GM23338 (cell line): ENCODE results near the gene CTU1. TPM values are rescaled to one million over a fixed set of nuclear protein-coding genes. Genes with fewer than 3 reads are reported as not detected.
A peak's percentile ranks its signal among the peaks of the same experiment; 100 is the strongest.

Experiments
- ATAC-seq: fragments of 200-7000 bp; cut with Tn5 transposase; 3 replicates; pipeline ENCODE4 v1.9.1; 2020
- DNase-seq: peaks from one replicate; pipeline ENCODE4 v3.0.0-alpha.2; 2015; ENCODE audit warnings: low spot score
- H2AFZ ChIP-seq: fragments of 200-600 bp; sonication (generic); 2 replicates; pipeline ENCODE4 v1.8.0; 2016; ENCODE audit warnings: antibody characterized with exemption, mild to moderate bottlenecking, moderate library complexity
- H3F3A ChIP-seq: fragments of 200-600 bp; sonication (generic); replicated peaks from 2 replicates; pipeline ENCODE4 v1.8.0; 2017; ENCODE audit warnings: antibody characterized with exemption, mixed run types, low read depth
- H3K27ac ChIP-seq: fragments of 200-600 bp; sonication (generic); 2 replicates; pipeline ENCODE4 v1.6.1; 2016; ENCODE audit warnings: low read depth
- H3K27me3 ChIP-seq: fragments of 200-600 bp; sonication (generic); 2 replicates; pipeline ENCODE4 v1.8.0; 2016; ENCODE audit warnings: mild to moderate bottlenecking, mixed run types, moderate library complexity; ENCODE audit not compliant: insufficient read depth
- H3K36me3 ChIP-seq: fragments of 200-600 bp; sonication (generic); 2 replicates; pipeline ENCODE4 v1.8.0; 2016; ENCODE audit warnings: mild to moderate bottlenecking; ENCODE audit not compliant: insufficient read depth
- H3K4me1 ChIP-seq: fragments of 200-600 bp; sonication (generic); 2 replicates; pipeline ENCODE4 v1.8.0; 2016; ENCODE audit warnings: mild to moderate bottlenecking, moderate library complexity; ENCODE audit not compliant: insufficient read depth
- H3K4me2 ChIP-seq: fragments of 200-600 bp; sonication (generic); 2 replicates; pipeline ENCODE4 v1.7.1; 2017; ENCODE audit warnings: mixed run types
- H3K4me3 ChIP-seq: fragments of 200-600 bp; sonication (generic); 2 replicates; pipeline ENCODE4 v1.6.1; 2016; ENCODE audit warnings: mixed run types
- H3K79me2 ChIP-seq: fragments of 200-600 bp; sonication (generic); replicated peaks from 2 replicates; pipeline ENCODE4 v1.8.0; 2017; ENCODE audit warnings: mild to moderate bottlenecking; ENCODE audit not compliant: insufficient read depth
- H3K9me2 ChIP-seq: fragments of 200-600 bp; sonication (generic); 2 replicates; pipeline ENCODE4 v1.8.0; 2017; ENCODE audit not compliant: insufficient read depth
- H4K20me1 ChIP-seq: fragments of 200-600 bp; sonication (generic); replicated peaks from 2 replicates; pipeline ENCODE4 v1.8.0; 2017; ENCODE audit warnings: mild to moderate bottlenecking; ENCODE audit not compliant: insufficient read depth
- H3K27ac Mint-ChIP-seq: 2 replicates; pipeline ENCODE4 v1.8.0; 2020; ENCODE audit warnings: inconsistent platforms, mild to moderate bottlenecking, moderate library complexity, mixed read lengths
- H3K27me3 Mint-ChIP-seq: 3 replicates; pipeline ENCODE4 v1.8.0; 2022; ENCODE audit warnings: low read depth, mild to moderate bottlenecking, moderate library complexity, mixed read lengths, inconsistent platforms; ENCODE audit not compliant: insufficient read depth, poor library complexity
- H3K36me3 Mint-ChIP-seq: 3 replicates; pipeline ENCODE4 v1.8.0; 2021; ENCODE audit warnings: low read depth, mild to moderate bottlenecking, inconsistent platforms, moderate library complexity, mixed read lengths
- H3K4me1 Mint-ChIP-seq: 3 replicates; pipeline ENCODE4 v1.8.0; 2020; ENCODE audit warnings: mild to moderate bottlenecking, inconsistent platforms, mixed read lengths
- H3K4me3 Mint-ChIP-seq: 3 replicates; pipeline ENCODE4 v1.8.0; 2021; ENCODE audit warnings: moderate library complexity, mild to moderate bottlenecking, inconsistent platforms, mixed read lengths
- H3K9me3 Mint-ChIP-seq: 3 replicates; pipeline ENCODE4 v1.8.0; 2020; ENCODE audit warnings: moderate library complexity, mild to moderate bottlenecking, inconsistent platforms, mixed read lengths
- CREB1 ChIP-seq: fragments of 250-450 bp; sonication (Bioruptor Pico); IDR thresholded peaks from 2 replicates; pipeline ENCODE4 v1.5.0; 2020; ENCODE audit warnings: low read depth, mild to moderate bottlenecking, moderate library complexity
- CTCF ChIP-seq, 2 experiments: fragments of 200-600 bp in 1 of 2; sonication (generic) in 1 of 2; conservative IDR thresholded peaks; 2 replicates each; pipeline versions ENCODE4 v1.5.1 to v1.6.1; 2016 to 2017; ENCODE audit warnings: antibody characterized with exemption in 2 of 2, low read depth in 2 of 2, mild to moderate bottlenecking in 2 of 2, moderate library complexity in 1 of 2
- ETS1 ChIP-seq: IDR thresholded peaks from 2 replicates; pipeline ENCODE4 v1.6.1; 2016; ENCODE audit warnings: antibody characterized with exemption
- EZH2 ChIP-seq: fragments of 200-600 bp; sonication (generic); IDR thresholded peaks from one replicate; pipeline ENCODE4 v1.8.0; 2017; ENCODE audit warnings: antibody characterized with exemption, mild to moderate bottlenecking, low read depth; ENCODE audit not compliant: unreplicated experiment
- EZH2phosphoT487 ChIP-seq: fragments of 200-600 bp; sonication (generic); IDR thresholded peaks from one replicate; pipeline ENCODE4 v1.8.1; 2018; ENCODE audit warnings: antibody characterized with exemption; ENCODE audit not compliant: unreplicated experiment
- JUNB ChIP-seq: IDR thresholded peaks from one replicate; pipeline ENCODE4 v1.6.1; 2016; ENCODE audit warnings: antibody characterized with exemption; ENCODE audit not compliant: unreplicated experiment
- NANOG ChIP-seq: IDR thresholded peaks from 2 replicates; pipeline ENCODE4 v1.6.1; 2016; ENCODE audit warnings: antibody characterized with exemption, borderline replicate concordance
- STAT1 ChIP-seq: IDR thresholded peaks from one replicate; pipeline ENCODE4 v1.6.1; 2016; ENCODE audit warnings: antibody characterized with exemption; ENCODE audit not compliant: unreplicated experiment
- ZNF114 ChIP-seq: fragments of 250-450 bp; sonication (Bioruptor Pico); IDR thresholded peaks from 2 replicates; pipeline ENCODE4 v1.5.0; 2020; ENCODE audit warnings: mild to moderate bottlenecking, moderate library complexity
- ZNF331 ChIP-seq: fragments of 250-450 bp; sonication (Bioruptor Pico); IDR thresholded peaks from 2 replicates; pipeline ENCODE4 v1.5.0; 2020; ENCODE audit warnings: low read depth, mild to moderate bottlenecking, moderate library complexity
- ZNF462 ChIP-seq: fragments of 250-450 bp; sonication (Bioruptor Pico); IDR thresholded peaks from 2 replicates; pipeline ENCODE4 v1.5.0; 2020; ENCODE audit warnings: mild to moderate bottlenecking, moderate library complexity
- polyA plus RNA-seq: library from polyadenylated mRNA; unstranded; fragments of >200 nt; fragmentation: Nextera tagmentation; extraction: Ambion mirVana; gene quantifications from 2 replicates; pipeline ENCODE4 v1.2.1, GENCODE V29; 2016
- total RNA-seq: library from RNA; depleted of rRNA; stranded (reverse); fragments of >200 nt; shearing (Covaris generic); gene quantifications from 2 replicates; pipeline ENCODE4 v1.2.3, GENCODE V29; 2014

Gene CTU1
- total and polyA plus RNA-seq, 2 experiments from 2014 or later: 3.7 to 18.8 TPM

GRCh38 chr19:51075998-51076397 lies 32.2 kb downstream of the CTU1 start:
- peaks cover 12% of the 10 kb centered on the region for H3K4me1 Mint-ChIP-seq
- TF ChIP-seq STAT1 (no peak), ZNF114 (CRISPR knock-in tag) (no peak), CREB1 (CRISPR knock-in tag) (no peak)
- no peaks in the 10 kb centered on the region for H3K79me2 ChIP-seq
- peaks cover 7% of the 10 kb centered on the region for H3K27me3 Mint-ChIP-seq
- H3K4me3 ChIP-seq: no peak overlapping the region
- H3F3A ChIP-seq: no peaks in the 10 kb centered on the region
- no peaks in the 10 kb centered on the region for H3K27me3 ChIP-seq
- no peaks in the 10 kb centered on the region for H4K20me1 ChIP-seq
- no peaks in the 10 kb centered on the region for H3K36me3 ChIP-seq
- no peak overlapping the region for H3K27ac ChIP-seq
- H2AFZ ChIP-seq: 0 out of 2 replicates have a peak overlapping the region, but pooled peaks have one; percentile 56
- H3K4me2 ChIP-seq: no peak overlapping the region
- H3K4me3 Mint-ChIP-seq: no peak overlapping the region
- no peak overlapping the region for H3K27ac Mint-ChIP-seq
- DNase-seq: no peak
- peaks cover 6% of the 10 kb centered on the region; the same call in 1 of the 2 replicates for H3K4me1 ChIP-seq
- ATAC-seq: no peak
- H3K36me3 Mint-ChIP-seq: no peaks in the 10 kb centered on the region
- no peaks in the 10 kb centered on the region for H3K9me2 ChIP-seq
- H3K9me3 Mint-ChIP-seq: peaks cover 13% of the 10 kb centered on the region; the same call in 2 of the 3 replicates

GRCh38 chr19:51071095-51071405 lies 37.2 kb downstream of the CTU1 start:
- no peak for ATAC-seq
- Histone ChIP-seq H3K4me2 (no peak overlapping the region), H3F3A (no peaks in the 10 kb centered on the region), H3K36me3 (no peaks in the 10 kb centered on the region; the same call in 1 of the 2 replicates), H3K9me2 (peaks cover 19% of the 10 kb centered on the region), H3K4me3 (no peak overlapping the region), H3K27me3 (no peaks in the 10 kb centered on the region), H3K27ac (no peak overlapping the region), H3K4me1 (peaks cover 5% of the 10 kb centered on the region; the same call in 1 of the 2 replicates), H3K79me2 (no peaks in the 10 kb centered on the region), H4K20me1 (no peaks in the 10 kb centered on the region), H2AFZ (no peak overlapping the region)
- Mint-ChIP-seq H3K4me3 (no peak overlapping the region), H3K4me1 (peaks cover under 1% of the 10 kb centered on the region; the same call in 2 of the 3 replicates), H3K27me3 (no peaks in the 10 kb centered on the region), H3K9me3 (peaks cover 13% of the 10 kb centered on the region; the same call in 2 of the 3 replicates), H3K27ac (no peak overlapping the region), H3K36me3 (no peaks in the 10 kb centered on the region)
- DNase-seq: no peak
- TF ChIP-seq NANOG (no peak), ZNF331 (CRISPR knock-in tag) (no peak), CTCF (conservative IDR thresholded peaks at IDR 0.05; ENCODE audit: low read depth in 2 of 2) (no peak), CREB1 (CRISPR knock-in tag) (no peak), STAT1 (no peak), ETS1 (no peak), ZNF462 (CRISPR knock-in tag) (no peak), JUNB (no peak), EZH2 (no peak), EZH2phosphoT487 (no peak), ZNF114 (CRISPR knock-in tag) (no peak)
